Activated naive CD4-positive, alpha-beta T cell treated with anti-CD3 and anti-CD28 coated beads for 36 hours (primary cell): ENCODE data around the gene TNFRSF13B. TPM values are rescaled to one million over a fixed set of nuclear protein-coding genes. Genes with fewer than 3 reads are reported as not detected.
"Not testable (repeated sequence)": the region's sequence is repeated elsewhere in the genome, so short reads cannot be mapped to it uniquely, and the experiment has no call there.

Source experiments
- CTCF ChIA-PET: fragments of 350-600 bp; sonication (Branson Sonifier 250); formaldehyde crosslinking; loops from one replicate; lab custom pipeline; 2021; ENCODE audit warnings: antibody characterized with exemption; lab: Charles Lee
- DNase-seq: peaks from one replicate; pipeline ENCODE4 v3.0.0-alpha.2; 2020
- H3K27ac Mint-ChIP-seq: one replicate; pipeline ENCODE4 v1.8.0; 2021; ENCODE audit warnings: mild to moderate bottlenecking, mixed read lengths
- H3K27me3 Mint-ChIP-seq: one replicate; pipeline ENCODE4 v1.8.0; 2021; ENCODE audit warnings: low read depth, mixed read lengths
- H3K36me3 Mint-ChIP-seq: one replicate; pipeline ENCODE4 v1.8.0; 2021; ENCODE audit warnings: low read depth, mixed read lengths
- H3K4me1 Mint-ChIP-seq: one replicate; pipeline ENCODE4 v1.8.0; 2021; ENCODE audit warnings: low read depth, mixed read lengths
- H3K4me3 Mint-ChIP-seq: one replicate; pipeline ENCODE4 v1.8.0; 2021; ENCODE audit warnings: mild to moderate bottlenecking, moderate library complexity, mixed read lengths
- H3K9me3 Mint-ChIP-seq: one replicate; pipeline ENCODE4 v1.8.0; 2021; ENCODE audit warnings: mixed read lengths
- intact Hi-C: fragments of 100-400 bp; cut with micrococcal nuclease; formaldehyde crosslinking; loops from one replicate; pipeline ENCODE4 v1.15.1; 2023
- total RNA-seq, 2 experiments: library from RNA; stranded (reverse); gene quantifications; one replicate each; pipeline ENCODE4 v1.2.3, GENCODE V29; 2021

Gene TNFRSF13B
- total RNA-seq, 2 experiments from 2014 or later = not detected

- CTCF ChIA-PET = no interaction called here
- intact Hi-C loops = no loop called here
- no peaks in the 10 kb centered on the region for H3K9me3 Mint-ChIP-seq
- H3K4me1 Mint-ChIP-seq = peaks cover 8% of the 10 kb centered on the region
- H3K4me3 Mint-ChIP-seq = no peak overlapping the region
- H3K27ac Mint-ChIP-seq = no peak overlapping the region
- DNase-seq = no peak
- H3K27me3 Mint-ChIP-seq = no peaks in the 10 kb centered on the region
- no peaks in the 10 kb centered on the region for H3K36me3 Mint-ChIP-seq
These were observed 4.1 kb upstream of the TNFRSF13B start for GRCh38 chr17:16975744-16976625.

- Mint-ChIP-seq H3K27ac (no peak overlapping the region), H3K4me1 (peaks cover 8% of the 10 kb centered on the region), H3K4me3 (no peak overlapping the region), H3K9me3 (no peaks in the 10 kb centered on the region), H3K27me3 (no peaks in the 10 kb centered on the region), H3K36me3 (no peaks in the 10 kb centered on the region)
- intact Hi-C loops = no loop called here
- CTCF ChIA-PET = no interaction called here
- no peak for DNase-seq
These were observed 3.3 kb upstream of the TNFRSF13B start for GRCh38 chr17:16975277-16975651.

DNA sequence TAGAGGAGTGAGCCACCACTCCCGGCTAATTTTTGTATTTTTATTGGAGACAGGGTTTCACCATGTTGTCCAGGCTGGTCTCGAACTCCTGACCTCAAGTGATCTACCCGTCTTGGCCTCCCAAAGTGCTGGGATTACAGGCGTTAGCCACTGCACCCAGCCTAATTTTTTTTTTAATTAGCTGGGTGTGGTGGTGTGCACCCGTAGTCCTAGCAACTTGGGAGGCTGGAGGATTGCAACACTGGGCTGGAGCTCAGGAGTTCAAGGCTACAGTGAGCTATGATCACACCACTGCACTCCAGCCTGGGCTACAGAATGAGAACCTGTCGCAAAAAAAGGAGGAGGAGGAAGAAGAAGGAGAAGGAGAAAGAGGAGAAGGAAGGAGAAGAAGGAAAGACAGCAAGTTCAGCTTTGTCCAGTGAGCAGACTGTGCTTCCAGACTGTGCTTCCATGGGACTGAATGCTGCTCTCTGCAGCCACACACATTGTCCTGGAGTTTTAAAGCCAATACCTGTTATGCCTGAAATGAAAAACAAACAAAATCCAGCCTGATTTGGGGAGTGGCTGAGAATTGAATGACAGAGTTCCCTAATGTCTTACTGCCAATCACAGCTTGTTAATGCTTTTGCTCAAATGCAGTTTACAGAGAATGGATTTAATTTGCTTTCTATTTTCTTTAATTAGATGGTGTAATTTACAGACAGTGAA, 2.8 kb upstream of the TNFRSF13B start:
- Mint-ChIP-seq H3K36me3 (no peaks in the 10 kb centered on the region), H3K9me3 (no peaks in the 10 kb centered on the region), H3K4me3 (no peak overlapping the region), H3K27me3 (no peaks in the 10 kb centered on the region), H3K4me1 (peaks cover 8% of the 10 kb centered on the region), H3K27ac (no peak overlapping the region)
- CTCF ChIA-PET = no interaction called here
- intact Hi-C loops = no loop called here
- DNase-seq = no peak

DNA sequence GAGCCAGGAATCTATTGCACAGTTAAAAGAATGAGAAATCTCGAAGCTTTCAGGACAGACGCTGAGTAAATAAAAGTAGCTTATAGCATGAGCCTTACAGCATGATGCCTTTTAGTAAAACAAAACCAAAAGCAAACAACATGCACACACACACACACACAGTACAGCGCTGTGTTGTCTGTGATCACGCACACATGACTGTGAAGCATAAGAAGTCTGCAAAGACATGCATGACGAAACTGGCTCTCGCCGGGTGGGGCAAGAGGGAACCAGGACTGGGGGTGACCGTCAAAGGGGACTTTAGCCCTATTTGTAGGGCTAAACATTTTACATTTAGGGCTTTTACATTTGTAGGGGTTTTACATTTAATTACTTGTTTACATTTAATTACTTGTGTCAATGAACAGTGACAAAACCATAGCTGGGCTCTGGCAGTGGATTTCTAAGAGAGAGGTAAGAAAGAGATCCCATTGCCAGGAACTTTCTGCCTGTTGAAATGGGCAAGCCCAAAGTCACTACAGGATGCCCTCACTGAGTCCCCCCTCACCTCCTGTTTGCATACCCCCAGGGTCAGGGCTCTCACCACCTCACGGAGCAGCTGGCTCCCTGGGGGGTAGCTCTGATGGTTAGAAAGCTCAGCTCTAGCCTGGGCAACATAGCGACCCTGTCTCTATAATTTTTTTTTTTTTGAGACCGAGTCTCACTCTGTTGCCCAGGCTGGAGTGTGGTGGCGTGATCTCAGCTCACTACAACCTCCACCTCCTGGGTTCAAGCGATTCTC, 2.0 kb upstream of the TNFRSF13B start:
- H3K27me3 Mint-ChIP-seq = no peaks in the 10 kb centered on the region
- no peaks in the 10 kb centered on the region for H3K9me3 Mint-ChIP-seq
- no peak overlapping the region for H3K4me3 Mint-ChIP-seq
- H3K4me1 Mint-ChIP-seq = peaks cover 8% of the 10 kb centered on the region
- no peaks in the 10 kb centered on the region for H3K36me3 Mint-ChIP-seq
- H3K27ac Mint-ChIP-seq = no peak overlapping the region
- CTCF ChIA-PET = interaction anchor here (0.9 kb wide), 1 partner anchor 16 kb away, joined by 3 read pairs; no protein-coding TSS in a partner anchor
- intact Hi-C loops = no loop called here
- no peak for DNase-seq

DNA sequence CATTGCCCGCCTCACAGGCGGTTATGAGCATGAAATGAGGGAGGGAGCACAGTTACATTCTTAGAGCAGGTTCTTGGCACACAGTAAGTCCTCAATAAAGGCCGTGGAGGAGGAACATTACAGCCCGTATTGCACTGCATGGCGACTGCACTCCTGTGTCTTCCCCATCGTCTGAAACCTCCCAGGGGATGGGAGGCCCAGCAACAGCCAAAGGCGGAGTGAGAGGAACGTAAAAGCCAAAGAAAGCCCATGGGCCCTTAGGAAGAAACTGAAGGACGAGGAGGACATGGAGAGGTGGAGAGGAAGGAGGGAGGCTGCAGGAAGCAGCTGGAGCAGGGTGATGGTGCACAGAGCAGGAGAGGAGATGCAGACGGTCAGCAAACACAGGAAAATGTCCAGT, 1.1 kb upstream of the TNFRSF13B start:
- DNase-seq, H3K27me3 Mint-ChIP-seq, H3K4me3 Mint-ChIP-seq, intact Hi-C loops, H3K4me1 Mint-ChIP-seq, H3K27ac Mint-ChIP-seq, H3K9me3 Mint-ChIP-seq, H3K36me3 Mint-ChIP-seq: not testable (repeated sequence)
- CTCF ChIA-PET = interaction anchor here (0.9 kb wide), 1 partner anchor 17 kb away, joined by 3 read pairs; no protein-coding TSS in a partner anchor

DNA sequence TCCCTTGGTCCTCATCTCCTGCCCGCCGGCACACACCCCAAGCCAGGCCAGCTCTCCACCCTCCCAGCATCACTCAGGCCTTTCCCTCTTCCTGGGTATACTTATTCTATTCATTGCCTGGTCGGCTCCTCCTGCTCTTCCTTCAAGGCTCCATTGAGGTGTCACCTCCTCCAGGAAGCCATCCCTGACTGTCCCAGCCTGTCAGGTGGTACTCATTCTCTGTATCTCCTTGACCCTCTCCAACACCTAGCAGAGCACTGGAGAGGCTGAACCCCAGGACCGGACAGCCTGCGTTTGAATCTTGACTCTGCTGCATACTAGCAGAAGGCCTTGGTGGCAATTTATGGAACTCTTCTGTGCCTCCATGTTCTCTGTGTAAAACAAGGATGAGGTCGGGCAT, 428 bp upstream of the TNFRSF13B start:
- CTCF ChIA-PET = no interaction called here

DNA sequence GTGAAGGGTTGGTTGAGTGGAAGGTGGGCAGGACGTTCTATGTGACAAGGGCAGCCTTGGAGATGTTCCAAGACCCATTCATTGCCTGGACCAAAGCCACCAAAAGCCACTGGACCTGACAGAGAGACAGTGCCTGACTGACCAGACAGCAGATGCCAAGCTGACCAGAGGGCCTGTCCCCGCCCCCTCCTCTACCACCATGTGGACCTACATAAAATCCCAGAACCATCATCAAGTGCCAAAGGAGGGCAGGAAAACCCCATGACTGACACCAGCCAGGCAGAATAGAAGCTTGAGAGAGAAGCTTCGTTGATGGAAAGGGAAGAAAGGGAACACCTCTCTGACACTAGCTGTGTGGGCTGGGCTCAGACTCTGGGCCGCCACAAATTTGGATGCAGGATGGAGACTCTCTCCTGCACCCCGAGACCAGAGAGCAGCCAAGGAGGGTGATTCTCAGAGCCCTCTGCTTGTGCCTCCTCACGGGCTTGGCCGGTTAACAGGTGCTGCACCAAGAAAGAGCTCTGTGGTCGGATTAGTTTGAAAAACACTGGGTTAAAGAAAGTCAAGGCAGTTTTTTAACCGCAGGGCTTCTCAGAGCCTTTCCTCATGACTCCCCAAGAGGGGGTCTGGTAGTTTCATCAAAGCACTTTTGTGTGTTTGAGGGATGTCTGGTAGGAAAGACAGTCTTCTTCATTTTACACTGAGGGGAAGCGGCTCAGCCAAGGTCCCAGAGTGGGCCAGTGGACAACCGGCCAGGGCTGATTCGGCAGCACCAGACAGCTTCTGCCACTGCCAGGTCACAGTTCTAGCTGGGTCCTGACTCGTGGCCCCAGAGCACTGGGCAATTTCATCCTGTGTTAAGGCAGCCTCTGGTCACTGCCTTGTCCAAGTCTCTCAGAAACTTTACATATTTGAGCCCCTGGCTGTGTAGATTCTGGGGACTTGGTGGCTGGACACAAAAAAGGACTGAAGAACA, 1.7 kb downstream of the TNFRSF13B start:
- H3K27ac Mint-ChIP-seq = no peak overlapping the region
- no peaks in the 10 kb centered on the region for H3K4me1 Mint-ChIP-seq
- H3K27me3 Mint-ChIP-seq = no peaks in the 10 kb centered on the region
- H3K4me3 Mint-ChIP-seq = no peak overlapping the region
- intact Hi-C loops = no loop called here
- no peak for DNase-seq
- CTCF ChIA-PET = no interaction called here
- no peaks in the 10 kb centered on the region for H3K36me3 Mint-ChIP-seq
- H3K9me3 Mint-ChIP-seq = no peaks in the 10 kb centered on the region

More for the DNA sequence above, 428 bp upstream of the TNFRSF13B start:
- DNase-seq = no peak
- Mint-ChIP-seq H3K4me3 (no peak overlapping the region), H3K36me3 (no peaks in the 10 kb centered on the region), H3K4me1 (peaks cover 8% of the 10 kb centered on the region), H3K27me3 (no peaks in the 10 kb centered on the region), H3K27ac (no peak overlapping the region), H3K9me3 (no peaks in the 10 kb centered on the region)
- intact Hi-C loops = no loop called here

DNA sequence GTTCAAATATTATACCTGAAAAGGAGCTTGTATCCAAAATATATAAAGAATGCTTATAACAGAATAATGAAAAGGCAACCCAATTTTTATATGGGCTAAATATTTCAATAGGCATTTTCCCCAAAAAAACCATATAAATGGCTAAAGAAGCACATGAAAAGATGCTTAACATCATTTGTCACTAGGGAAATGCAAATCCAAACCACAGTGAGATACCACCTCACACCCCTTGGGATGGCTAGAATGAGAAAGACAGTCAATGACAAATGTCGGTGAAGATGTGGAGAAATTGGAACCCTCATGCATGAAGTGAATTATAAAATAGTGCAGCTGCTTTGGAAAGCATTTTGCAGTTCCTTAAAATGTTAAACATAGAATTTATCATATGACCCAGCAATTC, 3.1 kb downstream of the TNFRSF13B start:
- H3K36me3 Mint-ChIP-seq = no peaks in the 10 kb centered on the region
- no peaks in the 10 kb centered on the region for H3K9me3 Mint-ChIP-seq
- H3K4me3 Mint-ChIP-seq = no peak overlapping the region
- intact Hi-C loops = no loop called here
- H3K27me3 Mint-ChIP-seq = no peaks in the 10 kb centered on the region
- H3K27ac Mint-ChIP-seq = no peak overlapping the region
- no peak for DNase-seq
- H3K4me1 Mint-ChIP-seq = no peaks in the 10 kb centered on the region
- CTCF ChIA-PET = interaction anchor here (0.8 kb wide), 1 partner anchor 21 kb away, joined by 3 read pairs; no protein-coding TSS in a partner anchor

GRCh38 chr17:16962804-16963203, 9.1 kb downstream of the TNFRSF13B start:
- DNase-seq = no peak
- CTCF ChIA-PET = interaction anchor here (1.0 kb wide), 1 partner anchor 29 kb away, joined by 4 read pairs; no protein-coding TSS in a partner anchor
- intact Hi-C loops = no loop called here
- Mint-ChIP-seq H3K27ac (no peak overlapping the region), H3K36me3 (no peaks in the 10 kb centered on the region), H3K27me3 (no peaks in the 10 kb centered on the region), H3K4me3 (no peak overlapping the region), H3K9me3 (no peaks in the 10 kb centered on the region), H3K4me1 (no peaks in the 10 kb centered on the region)

DNA sequence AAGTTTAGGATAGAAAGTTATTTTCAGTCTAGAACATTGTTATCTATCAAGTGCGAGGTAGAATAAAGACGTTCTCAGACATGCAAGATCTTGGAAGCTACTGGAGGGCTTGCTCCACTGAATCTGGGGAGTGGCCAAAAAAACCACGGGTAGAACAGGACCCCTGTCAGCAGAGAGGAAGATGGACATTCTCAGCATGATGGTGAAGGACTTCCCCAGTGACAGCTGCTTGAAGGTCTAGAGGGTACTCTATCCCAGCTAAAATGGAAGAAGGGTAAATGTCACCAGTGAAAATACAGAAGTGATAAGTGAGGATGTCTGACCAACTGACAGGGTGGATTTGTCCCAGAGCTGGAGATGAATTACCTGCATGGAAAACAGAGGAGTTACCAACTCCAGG, 10.1 kb downstream of the TNFRSF13B start:
- H3K27me3 Mint-ChIP-seq = no peaks in the 10 kb centered on the region
- H3K4me1 Mint-ChIP-seq = no peaks in the 10 kb centered on the region
- no peak for DNase-seq
- no peaks in the 10 kb centered on the region for H3K36me3 Mint-ChIP-seq
- H3K27ac Mint-ChIP-seq = no peak overlapping the region
- intact Hi-C loops = no loop called here
- no peaks in the 10 kb centered on the region for H3K9me3 Mint-ChIP-seq
- H3K4me3 Mint-ChIP-seq = no peak overlapping the region
- CTCF ChIA-PET = no interaction called here

GRCh38 chr17:16961022-16961421, 10.9 kb downstream of the TNFRSF13B start:
- CTCF ChIA-PET, H3K9me3 Mint-ChIP-seq, H3K4me3 Mint-ChIP-seq, H3K27me3 Mint-ChIP-seq, DNase-seq, intact Hi-C loops, H3K27ac Mint-ChIP-seq, H3K4me1 Mint-ChIP-seq, H3K36me3 Mint-ChIP-seq: not testable (repeated sequence)
